CD4-positive, alpha-beta T cell (primary cell): ENCODE measurements around the gene UBA1. TPM values are rescaled to one million over a fixed set of nuclear protein-coding genes. Genes with fewer than 3 reads are reported as not detected.
A peak's percentile ranks its signal among the peaks of the same experiment; 100 is the strongest.

Experiments used
- ATAC-seq: fragments of 200-7000 bp; cut with Tn5 transposase; one replicate; pipeline ENCODE4 v1.10.0; 2022; ENCODE audit warnings: mild to moderate bottlenecking; ENCODE audit not compliant: poor library complexity
- CTCF ChIA-PET: fragments of 350-600 bp; sonication (Branson Sonifier 250); formaldehyde crosslinking; loops from one replicate; lab custom pipeline; 2021; ENCODE audit warnings: antibody characterized with exemption, inconsistent platforms; lab: Charles Lee
- POLR2A ChIA-PET: fragments of 350-600 bp; sonication (Branson Sonifier 250); formaldehyde crosslinking; loops from one replicate; lab custom pipeline; 2021; ENCODE audit warnings: antibody characterized with exemption, inconsistent platforms; lab: Charles Lee
- DNase-seq, 14 experiments: peaks; one replicate each; pipeline ENCODE4 v3.0.0-alpha.2; 2013 to 2020; ENCODE audit warnings: mixed read lengths in 2 of 14
- H3K27ac ChIP-seq, 2 donors: one replicate each; pipeline versions ENCODE4 v1.5.1 to v1.7.0; 2013; ENCODE audit warnings: low read length in 2 of 2, low read depth in 1 of 2, mild to moderate bottlenecking in 1 of 2
- H3K27me3 ChIP-seq, 2 experiments: 1 replicate in 1 of 2; 2 replicates in 1 of 2; pipeline versions ENCODE4 v1.6.1 to v1.7.0; 2013; ENCODE audit warnings: low read length in 2 of 2, control low read depth in 1 of 2, mild to moderate bottlenecking in 1 of 2, moderate library complexity in 1 of 2; ENCODE audit not compliant: insufficient read depth in 2 of 2, control insufficient read depth in 1 of 2
- H3K36me3 ChIP-seq: one replicate; pipeline ENCODE4 v1.6.1; 2013; ENCODE audit warnings: low read length, control low read depth; ENCODE audit not compliant: insufficient read depth
- H3K4me1 ChIP-seq: one replicate; pipeline ENCODE4 v1.6.1; 2013; ENCODE audit warnings: low read length, control low read depth; ENCODE audit not compliant: insufficient read depth
- H3K4me3 ChIP-seq: one replicate; pipeline ENCODE4 v1.5.1; 2013; ENCODE audit warnings: mild to moderate bottlenecking, low read length, moderate library complexity
- H3K9me3 ChIP-seq, 2 experiments: 1 replicate in 1 of 2; 2 replicates in 1 of 2; pipeline versions ENCODE4 v1.6.1 to v1.7.0; 2013; ENCODE audit warnings: low read length in 2 of 2, mild to moderate bottlenecking in 2 of 2, control low read depth in 1 of 2, moderate library complexity in 1 of 2; ENCODE audit not compliant: control insufficient read depth in 1 of 2, insufficient read depth in 1 of 2
- H3K27ac Mint-ChIP-seq: one replicate; pipeline ENCODE4 v1.8.0; 2020; ENCODE audit warnings: mixed read lengths
- H3K27me3 Mint-ChIP-seq: one replicate; pipeline ENCODE4 v1.8.0; 2021; ENCODE audit warnings: mixed read lengths
- H3K36me3 Mint-ChIP-seq: one replicate; pipeline ENCODE4 v1.8.0; 2021; ENCODE audit warnings: low read depth, mixed read lengths
- H3K4me1 Mint-ChIP-seq: one replicate; pipeline ENCODE4 v1.8.0; 2021; ENCODE audit warnings: low read depth, mixed read lengths
- H3K4me3 Mint-ChIP-seq: one replicate; pipeline ENCODE4 v1.8.0; 2020; ENCODE audit warnings: mild to moderate bottlenecking, mixed read lengths
- H3K9me3 Mint-ChIP-seq: one replicate; pipeline ENCODE4 v1.8.0; 2020; ENCODE audit warnings: mixed read lengths
- CTCF ChIP-seq: fragments of 200-600 bp; IDR thresholded peaks from one replicate; pipeline ENCODE4 v1.8.0; 2022; ENCODE audit warnings: antibody characterized with exemption, mild to moderate bottlenecking
- intact Hi-C, 2 experiments: fragments of 100-400 bp; cut with DNase I in 1 of 2; cut with micrococcal nuclease in 1 of 2; formaldehyde crosslinking; loops; one replicate each; pipeline versions ENCODE4 v1.15.1 to v1.9.0; 2023 to 2025; cut with DNase I, micrococcal nuclease
- total RNA-seq, 174 experiments: library from RNA in 2 of 174; stranded (reverse) in 2 of 174; gene quantifications; one replicate each; pipeline ENCODE4 v1.2.3 and lab custom pipeline; 2021 to 2026

The UBA1 gene
- total RNA-seq, 2 experiments from 2014 or later, result 70.0 to 72.1 TPM

- peak; percentile 74 to 95 (median 84) for DNase-seq
- Histone ChIP-seq H3K4me1 (peaks cover 31% of the 10 kb centered on the region), H3K27ac (peak within 1 kb of the TSS; percentile 88 to 93), H3K36me3 (peaks cover 25% of the 10 kb centered on the region), H3K4me3 (peak within 1 kb of the TSS; percentile 85), H3K27me3 (no peaks in the 10 kb centered on the region), H3K9me3 (no peaks in the 10 kb centered on the region)
- ATAC-seq, result peak; percentile 81
- Mint-ChIP-seq H3K4me1 (peaks cover 52% of the 10 kb centered on the region), H3K27ac (peak within 1 kb of the TSS; percentile 99), H3K36me3 (peaks cover 61% of the 10 kb centered on the region), H3K27me3 (no peaks in the 10 kb centered on the region), H3K9me3 (no peaks in the 10 kb centered on the region), H3K4me3 (peak within 1 kb of the TSS; percentile 98)
- CTCF ChIA-PET, result interaction anchor here (0.6 to 1.3 kb wide), 6 partner anchors 12 to 88 kb away, joined by 3 to 14 read pairs (median 6); partner anchors contain the start of genes CDK16 and USP11
- intact Hi-C loops, result loop anchor here (1.0 to 10.0 kb wide), 5 partner anchors 16 to 1862 kb away; partner anchors contain the start of genes UXT (in 1 of the 2) and ZNF41 (in 1 of the 2)
- POLR2A ChIA-PET, result interaction anchor here (0.6 to 4.2 kb wide), 30 partner anchors 10 to 1936 kb away, joined by 3 to 58 read pairs (median 4); partner anchors contain the start of genes ELK1, RP2, USP11 and UXT
- TF ChIP-seq CTCF, result peak; percentile 58
These were observed 48.8 kb upstream of the UBA1 start, which contains the start of the genes NDUFB11 and RBM10 for GRCh38 chrX:47144626-47145394. Gene NDUFB11, minus strand, starts transcription at chrX:47144702. Its CDS starts 23 bp downstream, at chrX:47144679. Gene RBM10, plus strand, starts transcription at chrX:47145221. Its CDS starts 2,261 bp downstream, at chrX:47147482.

DNA sequence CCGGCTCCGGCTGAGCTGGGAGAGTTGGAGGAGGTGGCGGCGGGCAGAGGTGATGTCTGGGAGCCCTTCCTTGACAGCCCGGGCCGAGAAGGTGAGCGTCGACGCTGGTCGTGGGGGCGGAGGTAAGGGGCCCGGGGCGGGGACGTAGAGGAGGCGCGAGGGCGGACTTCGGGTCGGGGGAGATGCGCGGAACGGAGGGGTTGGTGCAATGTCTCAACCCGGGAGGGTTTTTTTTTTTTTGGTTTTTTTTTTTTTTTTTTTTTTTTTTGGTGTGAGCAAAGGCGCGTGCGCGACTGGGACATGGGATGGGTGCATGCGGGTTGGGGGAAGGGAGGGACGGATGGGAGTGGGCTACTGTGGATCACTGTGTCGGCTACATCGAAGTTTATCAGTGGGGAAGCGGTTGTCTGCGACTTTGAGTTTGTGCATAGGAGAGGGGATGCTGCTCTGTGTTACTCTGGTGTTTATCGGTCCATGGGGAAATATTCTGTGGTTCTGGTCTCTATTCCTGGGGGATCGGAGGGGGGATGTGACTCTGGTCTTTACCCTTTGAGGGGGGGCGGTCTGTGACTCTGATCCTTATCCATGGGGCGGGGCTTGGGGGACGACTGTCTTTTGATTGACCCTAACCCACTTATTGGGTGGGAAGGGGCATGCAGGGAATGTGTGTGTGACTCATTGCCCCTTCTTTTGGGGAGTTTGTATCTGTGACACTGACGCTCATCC, 48.1 kb upstream of the UBA1 start:
- CTCF ChIA-PET, result interaction anchor here (1.2 to 1.3 kb wide), 5 partner anchors 13 to 88 kb away, joined by 3 to 14 read pairs (median 6); partner anchors contain the start of genes CDK16 and USP11
- peak overlapping the region; percentile 85 for H3K4me3 ChIP-seq
- POLR2A ChIA-PET, result interaction anchor here (0.6 to 4.2 kb wide), 25 partner anchors 11 to 1935 kb away, joined by 3 to 58 read pairs (median 4); partner anchors contain the start of genes ELK1, RP2, USP11 and UXT
- intact Hi-C loops, result loop anchor here (1.0 to 10.0 kb wide), 3 partner anchors 45 to 339 kb away; partner anchors contain the start of gene ZNF41 (in 1 of the 2)
- no peak for TF ChIP-seq CTCF
- DNase-seq, result peak in 2 of 14 experiments; percentile 28 to 40
- peak overlapping the region; percentile 99 for H3K27ac Mint-ChIP-seq
- H3K9me3 ChIP-seq, result no peaks in the 10 kb centered on the region
- H3K27me3 ChIP-seq, result no peaks in the 10 kb centered on the region
- peaks cover 22% of the 10 kb centered on the region for H3K36me3 ChIP-seq
- H3K27me3 Mint-ChIP-seq, result no peaks in the 10 kb centered on the region
- peak overlapping the region; percentile 98 for H3K4me3 Mint-ChIP-seq
- peaks cover 53% of the 10 kb centered on the region for H3K4me1 Mint-ChIP-seq
- H3K36me3 Mint-ChIP-seq, result peaks cover 61% of the 10 kb centered on the region
- H3K4me1 ChIP-seq, result peaks cover 31% of the 10 kb centered on the region
- peak; percentile 9 for ATAC-seq
- H3K9me3 Mint-ChIP-seq, result no peaks in the 10 kb centered on the region
- peak overlapping the region; percentile 88 to 93 for H3K27ac ChIP-seq
